Measurements from ENCODE around the gene LRP8.

DNA sequence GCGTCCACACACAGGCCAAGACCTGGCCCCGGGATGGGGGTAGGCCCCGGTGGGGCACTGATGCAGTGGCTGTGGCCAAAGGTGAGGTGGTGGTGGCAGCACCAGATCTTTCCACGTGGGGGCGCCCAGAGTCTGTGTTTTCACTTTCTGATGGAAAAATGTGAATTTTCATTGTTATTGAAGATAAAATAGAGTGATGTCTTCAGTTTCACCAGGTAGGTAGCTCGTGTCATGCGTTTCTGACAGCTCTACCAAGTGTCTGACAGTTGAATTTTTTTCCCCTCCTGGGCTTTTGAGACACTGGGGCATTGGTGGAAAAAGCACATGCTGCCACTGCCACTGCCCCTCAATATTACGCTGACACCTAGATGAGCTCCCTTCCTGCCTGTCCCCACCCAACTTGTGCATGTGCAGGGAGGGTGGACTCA, 49.6 kb downstream of the LRP8 start:
- TF ChIP-seq TAF1 (IDR thresholded peaks at IDR 0.05; ENCODE audit: low read depth, low read length) = no peak
- no peak for TF ChIP-seq POLR2AphosphoS5 (IDR thresholded peaks at IDR 0.05; ENCODE audit: low read depth, low read length)

All from GM12891 (cell line).